Neutrophil (primary cell): ENCODE data around the gene OSBPL1A.

Experiments used
- H3K27ac ChIP-seq: fragments of 200-600 bp; sonication (generic); 2 replicates; pipeline ENCODE4 v1.5.1; 2016; ENCODE audit warnings: mild to moderate bottlenecking, moderate library complexity
- H3K27me3 ChIP-seq: fragments of 200-600 bp; sonication (generic); 2 replicates; pipeline ENCODE4 v1.6.0; 2016; ENCODE audit warnings: mild to moderate bottlenecking
- H3K36me3 ChIP-seq: fragments of 200-600 bp; sonication (generic); 2 replicates; pipeline ENCODE4 v1.5.1; 2017
- H3K4me1 ChIP-seq, 2 experiments: fragments of 200-600 bp in 1 of 2; sonication (generic) in 1 of 2; 1 replicate in 1 of 2; 2 replicates in 1 of 2; pipeline versions ENCODE4 v1.5.1 to v1.6.1; 2013 to 2016; ENCODE audit warnings: low read depth in 1 of 2, low read length in 1 of 2, mild to moderate bottlenecking in 1 of 2, moderate library complexity in 1 of 2; ENCODE audit not compliant: control insufficient read depth in 1 of 2, insufficient read depth in 1 of 2
- H3K4me3 ChIP-seq, 2 experiments: fragments of 200-600 bp in 1 of 2; sonication (generic) in 1 of 2; 1 replicate in 1 of 2; 2 replicates in 1 of 2; pipeline ENCODE4 v1.5.1; 2013 to 2016; ENCODE audit warnings: low read depth in 1 of 2, low read length in 1 of 2, mild to moderate bottlenecking in 1 of 2, moderate library complexity in 1 of 2
- H3K9me3 ChIP-seq: fragments of 200-600 bp; sonication (generic); 2 replicates; pipeline ENCODE4 v1.5.1; 2016
- CTCF ChIP-seq: fragments of 200-600 bp; sonication (generic); IDR thresholded peaks from 2 replicates; pipeline ENCODE4 v1.5.1; 2016; ENCODE audit warnings: antibody characterized with exemption

The OSBPL1A gene

GRCh38 chr18:24214144-24214543, 183.5 kb downstream of the OSBPL1A start:
- TF ChIP-seq CTCF = no peak
- Histone ChIP-seq H3K9me3 (no peaks in the 10 kb centered on the region), H3K36me3 (no peaks in the 10 kb centered on the region), H3K27me3 (no peaks in the 10 kb centered on the region), H3K27ac (no peak overlapping the region), H3K4me3 (no peak overlapping the region), H3K4me1 (peaks cover 0 to 5% of the 10 kb centered on the region in 2 experiments)

GRCh38 chr18:24212939-24213338, 184.7 kb downstream of the OSBPL1A start:
- Histone ChIP-seq H3K4me3 (no peak overlapping the region), H3K9me3 (no peaks in the 10 kb centered on the region), H3K36me3 (no peaks in the 10 kb centered on the region), H3K27ac (no peak overlapping the region), H3K4me1 (peaks cover 0 to 5% of the 10 kb centered on the region in 2 experiments), H3K27me3 (no peaks in the 10 kb centered on the region)
- no peak for TF ChIP-seq CTCF

GRCh38 chr18:24209558-24209957, 188.1 kb downstream of the OSBPL1A start:
- Histone ChIP-seq H3K27me3 (no peaks in the 10 kb centered on the region), H3K9me3 (no peaks in the 10 kb centered on the region), H3K27ac (no peak overlapping the region), H3K4me3 (no peak overlapping the region), H3K4me1 (no peaks in the 10 kb centered on the region), H3K36me3 (no peaks in the 10 kb centered on the region)
- no peak for TF ChIP-seq CTCF

- Histone ChIP-seq H3K36me3 (no peaks in the 10 kb centered on the region), H3K27ac (no peak overlapping the region), H3K4me1 (no peaks in the 10 kb centered on the region), H3K9me3 (no peaks in the 10 kb centered on the region), H3K4me3 (no peak overlapping the region), H3K27me3 (no peaks in the 10 kb centered on the region)
- no peak for TF ChIP-seq CTCF
Observed at GRCh38 chr18:24208270-24209035, 189.2 kb downstream of the OSBPL1A start.

- no peaks in the 10 kb centered on the region for H3K27me3 ChIP-seq
Observed at GRCh38 chr18:24204904-24205303, 192.7 kb downstream of the OSBPL1A start.

More at GRCh38 chr18:24204904-24205303, 192.7 kb downstream of the OSBPL1A start:
- Histone ChIP-seq H3K36me3 (no peaks in the 10 kb centered on the region), H3K27ac (no peak overlapping the region), H3K9me3 (no peaks in the 10 kb centered on the region), H3K4me1 (no peaks in the 10 kb centered on the region), H3K4me3 (no peak overlapping the region)
- TF ChIP-seq CTCF = no peak
